Measurements from ENCODE around the gene SOX5. TPM values are rescaled to one million over a fixed set of nuclear protein-coding genes. Genes with fewer than 3 reads are reported as not detected.

SOX5 gene
- total RNA-seq, 1 donor, result 12.8 TPM

GRCh38 chr12:23944067-23944466 lies 5.4 kb downstream of the SOX5 start:
- H3K4me3 ChIP-seq (ENCODE audit: low read depth, low read length), result no peak overlapping the region
- no peak for DNase-seq (ENCODE audit: low read depth)
- no peak for TF ChIP-seq CTCF (IDR thresholded peaks at IDR 0.05; ENCODE audit: insufficient read depth, low read length)

- no peak for TF ChIP-seq CTCF (IDR thresholded peaks at IDR 0.05; ENCODE audit: insufficient read depth, low read length)
- no peak for DNase-seq (ENCODE audit: low read depth)
- H3K4me3 ChIP-seq (ENCODE audit: low read depth, low read length), result no peak overlapping the region
Measured at GRCh38 chr12:23942841-23943240, 6.6 kb downstream of the SOX5 start.

- TF ChIP-seq CTCF (IDR thresholded peaks at IDR 0.05; ENCODE audit: insufficient read depth, low read length), result no peak
- H3K4me3 ChIP-seq (ENCODE audit: low read depth, low read length), result no peak overlapping the region
- no peak for DNase-seq (ENCODE audit: low read depth)
Measured at GRCh38 chr12:23941780-23942179, 7.7 kb downstream of the SOX5 start.

DNA sequence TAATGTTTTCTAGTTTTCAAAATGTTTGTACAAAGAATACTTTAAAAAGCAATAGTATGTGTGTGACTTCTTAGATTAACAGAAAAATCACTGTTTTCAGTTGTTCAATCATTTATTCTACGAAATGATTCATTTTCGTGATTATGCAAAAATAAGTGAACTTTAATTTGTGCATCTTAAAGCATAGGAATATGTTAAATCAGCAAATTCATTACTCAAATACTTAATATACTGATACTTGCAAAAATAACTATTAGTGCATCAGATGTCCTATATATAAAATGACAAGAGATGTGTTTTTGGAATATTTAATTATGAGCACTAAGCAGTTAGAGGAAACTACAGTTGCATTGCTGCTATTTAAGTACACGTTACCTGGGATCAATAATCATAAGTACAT lies 11.0 kb downstream of the SOX5 start:
- no peak for DNase-seq (ENCODE audit: low read depth)
- no peak overlapping the region for H3K4me3 ChIP-seq (ENCODE audit: low read depth, low read length)
- no peak for TF ChIP-seq CTCF (IDR thresholded peaks at IDR 0.05; ENCODE audit: insufficient read depth, low read length)

GRCh38 chr12:23931176-23931575 lies 18.3 kb downstream of the SOX5 start:
- no peak for TF ChIP-seq CTCF (IDR thresholded peaks at IDR 0.05; ENCODE audit: insufficient read depth, low read length)
- no peak for DNase-seq (ENCODE audit: low read depth)
- no peak overlapping the region for H3K4me3 ChIP-seq (ENCODE audit: low read depth, low read length)

- TF ChIP-seq CTCF (IDR thresholded peaks at IDR 0.05; ENCODE audit: insufficient read depth, low read length), result no peak
- no peak overlapping the region for H3K4me3 ChIP-seq (ENCODE audit: low read depth, low read length)
- no peak for DNase-seq (ENCODE audit: low read depth)
Measured at GRCh38 chr12:23930599-23930998, 18.9 kb downstream of the SOX5 start.

DNA sequence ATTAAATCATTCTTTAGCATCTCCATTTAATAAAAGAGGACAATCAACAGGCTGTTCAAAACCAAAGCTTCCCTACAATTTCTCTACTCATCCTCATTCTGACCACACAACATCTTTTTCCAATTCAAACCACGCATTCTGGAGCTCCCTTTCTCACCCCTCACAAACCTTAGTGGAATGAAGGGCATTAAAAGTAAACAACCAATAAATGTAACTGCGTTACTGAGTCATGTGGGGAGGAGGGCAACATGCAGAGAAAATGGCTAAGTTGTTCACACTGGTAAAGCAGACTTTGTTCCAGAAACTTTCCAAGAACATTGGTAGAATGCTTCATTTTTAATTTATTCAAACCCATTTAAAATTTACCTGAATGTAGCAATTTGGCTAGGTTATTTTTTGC lies 19.6 kb downstream of the SOX5 start:
- H3K4me3 ChIP-seq (ENCODE audit: low read depth, low read length), result no peak overlapping the region
- DNase-seq (ENCODE audit: low read depth), result no peak
- TF ChIP-seq CTCF (IDR thresholded peaks at IDR 0.05; ENCODE audit: insufficient read depth, low read length), result no peak
